ENCODE data around the gene HOXC9.

Gene HOXC9

DNA sequence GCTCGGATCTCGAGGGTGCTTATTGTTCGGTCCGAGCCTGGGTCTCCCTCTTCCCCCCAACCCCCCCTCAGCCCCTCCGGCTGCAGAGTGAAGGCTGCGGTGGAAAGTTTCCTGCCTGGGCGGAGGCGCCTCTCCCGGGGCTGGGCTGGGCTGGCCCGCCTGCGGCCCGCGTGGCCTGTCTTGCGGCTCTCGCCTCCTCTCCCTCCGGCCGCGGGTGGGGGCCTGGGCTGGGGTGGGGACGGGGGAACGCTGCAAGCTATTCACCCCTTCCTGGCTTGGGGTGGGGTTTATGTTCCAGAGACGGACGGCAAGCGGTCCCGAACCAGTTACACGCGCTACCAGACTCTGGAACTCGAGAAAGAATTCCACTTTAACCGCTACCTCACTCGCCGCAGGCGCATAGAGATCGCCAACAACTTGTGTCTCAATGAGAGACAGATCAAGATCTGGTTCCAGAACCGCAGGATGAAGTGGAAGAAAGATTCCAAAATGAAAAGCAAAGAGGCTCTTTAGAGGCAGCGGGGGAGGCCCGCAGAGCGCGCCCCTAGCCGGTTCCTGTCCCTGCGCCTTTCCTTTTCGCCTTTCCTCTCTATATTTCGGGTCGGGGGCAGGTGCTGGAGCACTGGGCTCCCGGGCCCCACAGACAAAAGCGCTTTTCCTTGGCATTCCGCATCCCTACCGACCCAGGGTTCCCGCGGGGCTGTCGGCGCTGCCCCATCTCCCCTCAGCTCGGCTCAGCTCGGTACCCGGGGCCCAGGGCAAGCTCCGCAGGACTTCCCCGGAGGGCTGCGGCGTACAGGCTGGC is 34.2 kb downstream of the HOXC9 start:
- peaks cover 4 to 13% of the 10 kb centered on the region in 2 experiments; a peak in 2 of 3 replicates for H3K36me3 ChIP-seq (ENCODE audit: control insufficient read depth in 2 of 2, insufficient read depth in 1 of 2, low read length in 2 of 2)
- H3K27ac ChIP-seq (ENCODE audit: extremely low read depth, low read depth, low read length): peak overlapping the region; percentile 100
- TF ChIP-seq SP3 (tag by site-specific recombination; IDR thresholded peaks at IDR 0.05): 0 out of 2 replicates have a peak, but pooled peaks have one; percentile 3
- TF ChIP-seq RBAK (tag by site-specific recombination; IDR thresholded peaks at IDR 0.05): no peak
- TF ChIP-seq, protein P1, sequence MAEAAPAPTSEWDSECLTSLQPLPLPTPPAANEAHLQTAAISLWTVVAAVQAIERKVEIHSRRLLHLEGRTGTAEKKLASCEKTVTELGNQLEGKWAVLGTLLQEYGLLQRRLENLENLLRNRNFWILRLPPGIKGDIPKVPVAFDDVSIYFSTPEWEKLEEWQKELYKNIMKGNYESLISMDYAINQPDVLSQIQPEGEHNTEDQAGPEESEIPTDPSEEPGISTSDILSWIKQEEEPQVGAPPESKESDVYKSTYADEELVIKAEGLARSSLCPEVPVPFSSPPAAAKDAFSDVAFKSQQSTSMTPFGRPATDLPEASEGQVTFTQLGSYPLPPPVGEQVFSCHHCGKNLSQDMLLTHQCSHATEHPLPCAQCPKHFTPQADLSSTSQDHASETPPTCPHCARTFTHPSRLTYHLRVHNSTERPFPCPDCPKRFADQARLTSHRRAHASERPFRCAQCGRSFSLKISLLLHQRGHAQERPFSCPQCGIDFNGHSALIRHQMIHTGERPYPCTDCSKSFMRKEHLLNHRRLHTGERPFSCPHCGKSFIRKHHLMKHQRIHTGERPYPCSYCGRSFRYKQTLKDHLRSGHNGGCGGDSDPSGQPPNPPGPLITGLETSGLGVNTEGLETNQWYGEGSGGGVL (tag by site-specific recombination; IDR thresholded peaks at IDR 0.05): peak; percentile 82
- peak; percentile 8 for TF ChIP-seq GLIS2 (tag by site-specific recombination; IDR thresholded peaks at IDR 0.05)
- TF ChIP-seq ZFP37 (tag by site-specific recombination; IDR thresholded peaks at IDR 0.05): no peak
- TF ChIP-seq ZNF600 (tag by site-specific recombination; IDR thresholded peaks at IDR 0.05): peak; percentile 43; the same call in 1 of the 2 replicates
- peak overlapping the region; percentile 8; the same call in 1 of the 2 replicates for H3K4me3 ChIP-seq (ENCODE audit: low read depth, low read length)
- peaks cover 45% of the 10 kb centered on the region for H3K4me1 ChIP-seq (ENCODE audit: control insufficient read depth, insufficient read depth, low read length)
- POLR2A ChIA-PET: interaction anchor here (2.1 to 5.0 kb wide), 2 partner anchors 17 to 19 kb away, joined by 8 to 22 read pairs; partner anchors contain the start of gene HOXC4
- CTCF ChIA-PET: interaction anchor here (0.5 to 5.4 kb wide), 8 partner anchors 18 to 304 kb away, joined by 3 to 78 read pairs (median 6); partner anchors contain the start of gene HOXC10
- no peaks in the 10 kb centered on the region for H3K9me3 ChIP-seq (ENCODE audit: control insufficient read depth, insufficient read depth, low read depth, low read length)

DNA sequence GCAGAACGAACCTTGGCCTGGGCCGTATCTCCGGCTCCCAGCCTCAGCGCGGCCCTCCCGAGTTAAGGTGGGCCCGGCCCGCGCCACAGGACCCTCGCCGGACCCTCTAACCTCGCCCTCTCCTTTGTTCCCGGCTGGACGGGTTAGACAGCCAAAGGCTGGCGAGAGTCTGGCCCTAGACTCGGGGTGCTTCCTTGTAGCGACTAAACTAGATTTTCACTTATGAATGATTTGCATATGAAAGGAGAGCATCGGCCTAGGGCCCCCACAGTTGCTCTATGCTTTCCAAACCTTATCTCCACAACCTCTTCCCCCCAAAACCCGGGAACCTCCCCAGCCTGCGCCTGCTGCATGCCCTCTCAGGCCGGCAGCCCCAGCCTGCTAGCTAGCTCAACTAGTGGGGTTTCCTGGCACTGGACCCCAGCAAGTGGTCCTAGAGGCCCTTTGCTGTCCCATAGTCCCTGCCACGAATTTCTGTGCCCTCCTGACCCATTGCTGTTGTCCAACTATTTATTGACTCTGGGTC is 34.9 kb downstream of the HOXC9 start:
- CTCF ChIA-PET: interaction anchor here (0.7 to 3.5 kb wide), 8 partner anchors 10 to 166 kb away, joined by 3 to 17 read pairs (median 6); partner anchors contain the start of gene HOXC10
- POLR2A ChIA-PET: no interaction called here

More for the DNA sequence above, 34.9 kb downstream of the HOXC9 start:
- H3K4me1 ChIP-seq (ENCODE audit: control insufficient read depth, insufficient read depth, low read length): peaks cover 44% of the 10 kb centered on the region
- no peak for TF ChIP-seq ZNF626 (tag by site-specific recombination; IDR thresholded peaks at IDR 0.05)
- TF ChIP-seq ZBTB20 (tag by site-specific recombination; IDR thresholded peaks at IDR 0.05): no peak
- TF ChIP-seq, protein P2, sequence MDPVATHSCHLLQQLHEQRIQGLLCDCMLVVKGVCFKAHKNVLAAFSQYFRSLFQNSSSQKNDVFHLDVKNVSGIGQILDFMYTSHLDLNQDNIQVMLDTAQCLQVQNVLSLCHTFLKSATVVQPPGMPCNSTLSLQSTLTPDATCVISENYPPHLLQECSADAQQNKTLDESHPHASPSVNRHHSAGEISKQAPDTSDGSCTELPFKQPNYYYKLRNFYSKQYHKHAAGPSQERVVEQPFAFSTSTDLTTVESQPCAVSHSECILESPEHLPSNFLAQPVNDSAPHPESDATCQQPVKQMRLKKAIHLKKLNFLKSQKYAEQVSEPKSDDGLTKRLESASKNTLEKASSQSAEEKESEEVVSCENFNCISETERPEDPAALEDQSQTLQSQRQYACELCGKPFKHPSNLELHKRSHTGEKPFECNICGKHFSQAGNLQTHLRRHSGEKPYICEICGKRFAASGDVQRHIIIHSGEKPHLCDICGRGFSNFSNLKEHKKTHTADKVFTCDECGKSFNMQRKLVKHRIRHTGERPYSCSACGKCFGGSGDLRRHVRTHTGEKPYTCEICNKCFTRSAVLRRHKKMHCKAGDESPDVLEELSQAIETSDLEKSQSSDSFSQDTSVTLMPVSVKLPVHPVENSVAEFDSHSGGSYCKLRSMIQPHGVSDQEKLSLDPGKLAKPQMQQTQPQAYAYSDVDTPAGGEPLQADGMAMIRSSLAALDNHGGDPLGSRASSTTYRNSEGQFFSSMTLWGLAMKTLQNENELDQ (tag by site-specific recombination; IDR thresholded peaks at IDR 0.05; ENCODE audit: low read depth): no peak
- TF ChIP-seq, protein P3, sequence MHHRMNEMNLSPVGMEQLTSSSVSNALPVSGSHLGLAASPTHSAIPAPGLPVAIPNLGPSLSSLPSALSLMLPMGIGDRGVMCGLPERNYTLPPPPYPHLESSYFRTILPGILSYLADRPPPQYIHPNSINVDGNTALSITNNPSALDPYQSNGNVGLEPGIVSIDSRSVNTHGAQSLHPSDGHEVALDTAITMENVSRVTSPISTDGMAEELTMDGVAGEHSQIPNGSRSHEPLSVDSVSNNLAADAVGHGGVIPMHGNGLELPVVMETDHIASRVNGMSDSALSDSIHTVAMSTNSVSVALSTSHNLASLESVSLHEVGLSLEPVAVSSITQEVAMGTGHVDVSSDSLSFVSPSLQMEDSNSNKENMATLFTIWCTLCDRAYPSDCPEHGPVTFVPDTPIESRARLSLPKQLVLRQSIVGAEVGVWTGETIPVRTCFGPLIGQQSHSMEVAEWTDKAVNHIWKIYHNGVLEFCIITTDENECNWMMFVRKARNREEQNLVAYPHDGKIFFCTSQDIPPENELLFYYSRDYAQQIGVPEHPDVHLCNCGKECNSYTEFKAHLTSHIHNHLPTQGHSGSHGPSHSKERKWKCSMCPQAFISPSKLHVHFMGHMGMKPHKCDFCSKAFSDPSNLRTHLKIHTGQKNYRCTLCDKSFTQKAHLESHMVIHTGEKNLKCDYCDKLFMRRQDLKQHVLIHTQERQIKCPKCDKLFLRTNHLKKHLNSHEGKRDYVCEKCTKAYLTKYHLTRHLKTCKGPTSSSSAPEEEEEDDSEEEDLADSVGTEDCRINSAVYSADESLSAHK (tag by site-specific recombination; IDR thresholded peaks at IDR 0.05): no peak
- TF ChIP-seq ZNF157 (tag by site-specific recombination; IDR thresholded peaks at IDR 0.05): no peak
- TF ChIP-seq MZF1 (tag by site-specific recombination; IDR thresholded peaks at IDR 0.05; ENCODE audit: borderline replicate concordance): no peak
- TF ChIP-seq ZFHX2 (tag by site-specific recombination; conservative IDR thresholded peaks at IDR 0.05): no peak
- TF ChIP-seq ZFP69B (tag by site-specific recombination; IDR thresholded peaks at IDR 0.05): peak; percentile 27; the same call in 1 of the 2 replicates
- H3K9me3 ChIP-seq (ENCODE audit: control insufficient read depth, insufficient read depth, low read depth, low read length): no peaks in the 10 kb centered on the region
- no peak overlapping the region for H3K4me3 ChIP-seq (ENCODE audit: low read depth, low read length)
- peaks cover 2 to 9% of the 10 kb centered on the region in 2 experiments; a peak in 2 of 3 replicates for H3K36me3 ChIP-seq (ENCODE audit: control insufficient read depth in 2 of 2, insufficient read depth in 1 of 2, low read length in 2 of 2)
- peak overlapping the region; percentile 100; the same call in 1 of the 2 replicates for H3K27ac ChIP-seq (ENCODE audit: extremely low read depth, low read depth, low read length)

Measured in HEK293 (cell line).